Heart left ventricle (tissue), 16 donors: ENCODE data around the gene CALCOCO1. TPM values are rescaled to one million over a fixed set of nuclear protein-coding genes. Genes with fewer than 3 reads are reported as not detected.

Experiments used
- ATAC-seq, 4 donors: fragments of 200-7000 bp; cut with Tn5 transposase; one replicate each; pipeline ENCODE4 v1.9.1; 2020 to 2022; ENCODE audit warnings: moderate library complexity in 4 of 4, mild to moderate bottlenecking in 3 of 4, moderate number of reproducible peaks in 1 of 4
- DNase-seq, 5 donors: peaks; one replicate each; pipeline ENCODE4 v3.0.0-alpha.2; 2020
- H3K27ac ChIP-seq, 12 donors: fragments of 200-600 bp; sonication (generic) in 4 of 12; one replicate each; pipeline versions ENCODE4 v1.5.0 to v1.8.0; 2016 to 2022; ENCODE audit warnings: mild to moderate bottlenecking in 2 of 12
- H3K27me3 ChIP-seq, 9 donors: fragments of 200-600 bp; sonication (generic) in 2 of 9; one replicate each; pipeline versions ENCODE4 v1.5.1 to v1.8.0; 2016 to 2022; ENCODE audit warnings: mild to moderate bottlenecking in 3 of 9
- H3K36me3 ChIP-seq, 9 donors: fragments of 200-600 bp; sonication (generic) in 2 of 9; one replicate each; pipeline versions ENCODE4 v1.5.0 to v1.8.0; 2018 to 2022; ENCODE audit warnings: mild to moderate bottlenecking in 2 of 9
- H3K4me1 ChIP-seq, 12 donors: fragments of 200-600 bp; sonication (generic) in 4 of 12; one replicate each; pipeline versions ENCODE4 v1.5.0 to v1.8.0; 2016 to 2022; ENCODE audit warnings: mild to moderate bottlenecking in 3 of 12
- H3K4me3 ChIP-seq, 12 donors: fragments of 200-600 bp; sonication (generic) in 4 of 12; one replicate each; pipeline versions ENCODE4 v1.5.0 to v1.8.0; 2017 to 2022; ENCODE audit warnings: mild to moderate bottlenecking in 9 of 12, moderate library complexity in 4 of 12
- H3K9me3 ChIP-seq, 12 donors: fragments of 200-600 bp; sonication (generic) in 4 of 12; one replicate each; pipeline versions ENCODE4 v1.5.0 to v1.8.0; 2016 to 2022; ENCODE audit warnings: mild to moderate bottlenecking in 1 of 12
- CTCF ChIP-seq, 12 donors: fragments of 200-600 bp; sonication (generic) in 4 of 12; IDR thresholded peaks; one replicate each; pipeline versions ENCODE4 v1.5.0 to v1.8.0; 2018 to 2022; ENCODE audit warnings: antibody characterized with exemption in 12 of 12, mild to moderate bottlenecking in 5 of 12
- POLR2A ChIP-seq, 2 donors: fragments of 450-650 bp; IDR thresholded peaks; one replicate each; pipeline ENCODE4 v1.6.1; 2017; ENCODE audit warnings: antibody characterized with exemption in 2 of 2, mild to moderate bottlenecking in 2 of 2, moderate library complexity in 2 of 2
- WGBS, 4 donors: extraction: QIAGEN DNeasy Blood & Tissue Kit in 2 of 4; methylation state at CpG; one replicate each; pipeline versions ENCODE4 v1.1.5 to v1.1.7; 2013 to 2018; 5-methylcytosine and 5-hydroxymethylcytosine counted together
- intact Hi-C, 10 donors: fragments of 100-400 bp; cut with DNase I; formaldehyde crosslinking; loops; one replicate each; pipeline versions ENCODE4 v1.11.1 to v1.14.2; 2022
- polyA plus RNA-seq, 2 donors: library from polyadenylated mRNA; stranded (reverse); fragments of 200-250 nt; gene quantifications; one replicate each; pipeline ENCODE4 v1.2.3, GENCODE V29; 2013
- total RNA-seq, 9 donors: library from RNA; depleted of rRNA in 2 of 9; stranded (reverse); fragments of >200 nt in 2 of 9; fragmentation: NEBNext Ultra II Directional in 3 of 9; extraction: Animal tissue kit (Norgen Biotek cat#: 25700) in 3 of 9; gene quantifications; one replicate each; pipeline versions ENCODE4 v1.1.0 to v1.2.4, GENCODE V29; 2016 to 2023
- donor health status: ischemic (EF 13 %, LVEDD 7.1; RV severe dilation, severe dysfunction).
- donor health status: healthy with polysubstance abuse.
- donor health status: DM: no; HTN: yes; CAD: no.
- donor health status: DM: no; HTN: no; CAD: no.
- donor health status: ischemic (EF 25% LVEDD 6.9; RV normal size, moderate dysfunction).
- donor health status: ischemic (EF 25% LVEDD 5.7; RV mildly dilated, moderate dysfunction).
- donor health status: healthy.
- donor health status: DM: yes; HTN: yes; CAD: no.
- donor health status: ischemic (EF 35%, LVEDD 5.7; RV mildly dilated, moderate dysfunction).
- donor health status: nonischemic (EF 11% LVEDD 7.7; RV severe dilation, severe dysfunction).
- donor health status: DM: yes; HTN: yes; CAD: no.
- donor health status: PGD.
- donor health status: ischemic (EF 29% LVEDD 5.4; RV normal size, mild dysfunction).
- donor health status: nonischemic (EF 23%, LVEDD 6.1; RV moderate dilation, normal function).

The CALCOCO1 gene
- total and polyA plus RNA-seq, 11 donors, result 86.7 to 352 (median 197) TPM

GRCh38 chr12:53743266-53744129, 16.2 kb upstream of the CALCOCO1 start:
- Histone ChIP-seq H3K4me3 (peak overlapping the region in 2 of 12 donors; percentile 1 to 15), H3K36me3 (no peaks in the 10 kb centered on the region), H3K9me3 (no peaks in the 10 kb centered on the region), H3K27me3 (peaks cover 0 to 71% (median 30%) of the 10 kb centered on the region in 9 donors), H3K27ac (no peak overlapping the region), H3K4me1 (peaks cover 0 to 27% (median 11%) of the 10 kb centered on the region in 12 donors)
- 9 to 18% (median 13%) methylated on average over 15 to 16 of the region's 16 CpGs for WGBS, 4 donors
- DNase-seq (peak in 3 of 5 donors; percentile 40 to 49 (median 48)), ATAC-seq (peak in 3 of 4 donors; percentile 41 to 55 (median 48))
- intact Hi-C loops, result loop anchor here in 9 of 10 donors (1.0 to 10.0 kb wide), 6 partner anchors 41 to 209 kb away; no protein-coding TSS in a partner anchor
- TF ChIP-seq POLR2A (IDR thresholded peaks at IDR 0.05), result no peak
- TF ChIP-seq CTCF (IDR thresholded peaks at IDR 0.05), result peak; percentile 79 to 95 (median 93)

DNA sequence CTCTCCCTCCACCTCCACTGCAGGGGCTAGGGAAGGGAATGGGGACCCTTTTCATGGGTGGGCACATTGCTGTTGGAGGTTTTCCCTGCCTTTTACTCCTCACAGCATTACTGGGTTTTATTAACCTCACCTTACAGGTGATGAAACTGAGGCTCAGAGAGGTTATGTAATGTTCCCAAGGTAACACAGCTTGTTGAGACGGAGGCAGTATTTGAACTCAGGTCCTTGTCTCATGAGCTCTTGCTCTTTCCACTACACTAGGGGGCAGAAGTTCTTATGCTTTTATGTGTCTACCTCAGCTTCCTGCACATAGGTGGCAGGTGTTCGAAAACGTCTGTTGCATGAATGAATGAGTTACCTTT, 12.9 kb upstream of the CALCOCO1 start:
- Histone ChIP-seq H3K9me3 (no peaks in the 10 kb centered on the region), H3K27ac (no peak overlapping the region), H3K4me3 (peak overlapping the region in 9 of 12 donors; percentile 13 to 52 (median 31)), H3K36me3 (no peaks in the 10 kb centered on the region), H3K27me3 (peaks cover 0 to 75% (median 41%) of the 10 kb centered on the region in 9 donors), H3K4me1 (peaks cover 0 to 30% (median 11%) of the 10 kb centered on the region in 12 donors)
- ATAC-seq (no peak), DNase-seq (no peak)
- TF ChIP-seq CTCF (IDR thresholded peaks at IDR 0.05) (no peak), POLR2A (IDR thresholded peaks at IDR 0.05) (no peak)
- intact Hi-C loops, result loop anchor here in 5 of 10 donors (5.0 to 10.0 kb wide), 3 partner anchors 195 to 205 kb away; no protein-coding TSS in a partner anchor
- 71 to 79% (median 75%) methylated on average over 3 of the region's 3 CpGs for WGBS, 4 donors

DNA sequence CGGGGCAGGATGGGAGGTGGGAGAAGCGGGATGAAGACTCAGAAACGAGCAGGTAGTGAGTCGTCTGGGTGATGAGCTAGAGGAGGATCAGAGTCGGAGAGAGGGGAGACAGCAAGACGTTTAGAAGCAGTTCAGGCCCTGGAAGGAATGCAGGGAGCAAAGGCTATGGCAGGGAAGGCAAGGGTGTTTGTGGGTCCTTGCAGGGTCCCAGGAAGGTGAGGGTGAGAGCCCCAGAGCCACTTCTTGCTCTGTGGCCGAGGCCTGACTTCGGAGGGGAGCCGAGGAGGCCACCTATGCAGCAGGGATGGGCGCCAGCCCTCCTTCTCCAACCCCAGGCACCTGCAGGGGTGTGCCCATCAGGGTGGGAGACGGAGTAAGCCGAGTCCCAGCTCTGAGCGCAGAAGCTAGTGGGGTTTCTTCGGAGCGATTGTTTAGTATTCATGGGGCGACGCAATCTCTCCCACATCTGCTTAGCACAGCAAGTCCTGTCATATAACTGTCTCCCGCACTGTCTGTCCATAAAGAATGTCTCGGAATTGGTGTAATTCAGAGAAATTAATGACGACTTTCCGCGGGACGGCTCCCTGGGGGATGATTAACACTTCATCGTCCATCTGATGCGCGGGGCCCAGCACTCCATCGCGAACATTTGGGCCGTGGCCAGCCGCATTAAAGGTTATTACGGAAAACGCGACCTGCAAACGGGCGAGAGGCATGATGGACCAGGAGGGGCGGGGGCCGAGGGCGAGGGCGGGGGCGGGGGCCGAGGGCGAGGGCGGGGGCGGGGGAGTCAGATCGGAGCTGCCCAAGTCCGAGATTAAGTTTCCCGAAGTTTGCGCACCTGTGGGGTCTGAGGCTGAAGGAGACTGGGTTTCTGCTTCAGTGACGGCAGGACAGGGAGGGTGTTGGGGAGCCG, 12.2 kb upstream of the CALCOCO1 start:
- WGBS, 4 donors, result 4 to 15% (median 9%) methylated on average over 26 to 50 of the region's 50 CpGs
- Histone ChIP-seq H3K4me3 (peak overlapping the region in 9 of 12 donors; percentile 13 to 52 (median 31)), H3K9me3 (no peaks in the 10 kb centered on the region), H3K27me3 (peaks cover 0 to 78% (median 41%) of the 10 kb centered on the region in 9 donors), H3K36me3 (no peaks in the 10 kb centered on the region), H3K27ac (no peak overlapping the region), H3K4me1 (peaks cover 0 to 30% (median 11%) of the 10 kb centered on the region in 12 donors)
- DNase-seq, result no peak
- no peak for ATAC-seq
- intact Hi-C loops, result loop anchor here in 5 of 10 donors (5.0 to 10.0 kb wide), 3 partner anchors 195 to 205 kb away; no protein-coding TSS in a partner anchor
- TF ChIP-seq CTCF (IDR thresholded peaks at IDR 0.05) (no peak), POLR2A (IDR thresholded peaks at IDR 0.05) (no peak)
